ENCODE measurements around the gene KRTCAP2. TPM values are rescaled to one million over a fixed set of nuclear protein-coding genes. Genes with fewer than 3 reads are reported as not detected.
A peak's percentile ranks its signal among the peaks of the same experiment; 100 is the strongest.

The KRTCAP2 gene
- total RNA-seq, 1 donor, result 62.0 TPM

GRCh38 chr1:155139895-155140629 is 33.0 kb downstream of the KRTCAP2 start, which contains the start of gene DPM3:
DPM3 (minus strand) TSS chr1:155140531; CDS start chr1:155140240, 291 bp downstream.
- Histone ChIP-seq H3K4me1 (ENCODE audit: insufficient read depth, low read length) (peaks cover 33% of the 10 kb centered on the region), H3K9me3 (ENCODE audit: low read depth, low read length) (no peaks in the 10 kb centered on the region), H3K4me3 (ENCODE audit: low read length) (peak within 1 kb of the TSS; percentile 87), H3K27me3 (ENCODE audit: insufficient read depth, low read length) (no peaks in the 10 kb centered on the region)

GRCh38 chr1:155137154-155137949 is 35.8 kb downstream of the KRTCAP2 start:
- H3K27me3 ChIP-seq (ENCODE audit: insufficient read depth, low read length), result no peaks in the 10 kb centered on the region
- no peak overlapping the region for H3K4me3 ChIP-seq (ENCODE audit: low read length)
- H3K9me3 ChIP-seq (ENCODE audit: low read depth, low read length), result no peaks in the 10 kb centered on the region
- H3K4me1 ChIP-seq (ENCODE audit: insufficient read depth, low read length), result peaks cover 37% of the 10 kb centered on the region

- H3K4me3 ChIP-seq (ENCODE audit: low read length), result peak overlapping the region; percentile 78
- no peaks in the 10 kb centered on the region for H3K27me3 ChIP-seq (ENCODE audit: insufficient read depth, low read length)
- H3K9me3 ChIP-seq (ENCODE audit: low read depth, low read length), result no peaks in the 10 kb centered on the region
- H3K4me1 ChIP-seq (ENCODE audit: insufficient read depth, low read length), result peaks cover 37% of the 10 kb centered on the region
Measured at GRCh38 chr1:155136748-155137147, 36.4 kb downstream of the KRTCAP2 start.

- H3K9me3 ChIP-seq (ENCODE audit: low read depth, low read length), result no peaks in the 10 kb centered on the region
- H3K27me3 ChIP-seq (ENCODE audit: insufficient read depth, low read length), result no peaks in the 10 kb centered on the region
- H3K4me3 ChIP-seq (ENCODE audit: low read length), result peak within 1 kb of the TSS; percentile 78
- peaks cover 35% of the 10 kb centered on the region for H3K4me1 ChIP-seq (ENCODE audit: insufficient read depth, low read length)
Measured at GRCh38 chr1:155135415-155136028, 37.6 kb downstream of the KRTCAP2 start, which contains the start of gene SLC50A1. SLC50A1 (plus strand) TSS chr1:155135852; CDS start chr1:155135912, 60 bp downstream.

- H3K9me3 ChIP-seq (ENCODE audit: low read depth, low read length), result no peaks in the 10 kb centered on the region
- peaks cover 32% of the 10 kb centered on the region for H3K4me1 ChIP-seq (ENCODE audit: insufficient read depth, low read length)
- peaks cover 2% of the 10 kb centered on the region for H3K27me3 ChIP-seq (ENCODE audit: insufficient read depth, low read length)
- H3K4me3 ChIP-seq (ENCODE audit: low read length), result peak overlapping the region; percentile 78
Measured at GRCh38 chr1:155134880-155135414, 38.2 kb downstream of the KRTCAP2 start.

- H3K4me1 ChIP-seq (ENCODE audit: insufficient read depth, low read length), result peaks cover 26% of the 10 kb centered on the region
- no peaks in the 10 kb centered on the region for H3K9me3 ChIP-seq (ENCODE audit: low read depth, low read length)
- H3K27me3 ChIP-seq (ENCODE audit: insufficient read depth, low read length), result peaks cover 8% of the 10 kb centered on the region
- no peak overlapping the region for H3K4me3 ChIP-seq (ENCODE audit: low read length)
Measured at GRCh38 chr1:155134322-155134721, 38.8 kb downstream of the KRTCAP2 start.

- H3K9me3 ChIP-seq (ENCODE audit: low read depth, low read length), result no peaks in the 10 kb centered on the region
- H3K4me3 ChIP-seq (ENCODE audit: low read length), result no peak overlapping the region
- H3K4me1 ChIP-seq (ENCODE audit: insufficient read depth, low read length), result peaks cover 26% of the 10 kb centered on the region
- H3K27me3 ChIP-seq (ENCODE audit: insufficient read depth, low read length), result peaks cover 12% of the 10 kb centered on the region
Measured at GRCh38 chr1:155133799-155134281, 39.3 kb downstream of the KRTCAP2 start.

GRCh38 chr1:155131856-155132255 is 41.2 kb downstream of the KRTCAP2 start:
- Histone ChIP-seq H3K4me1 (ENCODE audit: insufficient read depth, low read length) (peaks cover 34% of the 10 kb centered on the region), H3K9me3 (ENCODE audit: low read depth, low read length) (no peaks in the 10 kb centered on the region), H3K27me3 (ENCODE audit: insufficient read depth, low read length) (peaks cover 29% of the 10 kb centered on the region), H3K4me3 (ENCODE audit: low read length) (no peak overlapping the region)

GRCh38 chr1:155131285-155131684 is 41.8 kb downstream of the KRTCAP2 start:
- Histone ChIP-seq H3K4me3 (ENCODE audit: low read length) (no peak overlapping the region), H3K4me1 (ENCODE audit: insufficient read depth, low read length) (peaks cover 36% of the 10 kb centered on the region), H3K9me3 (ENCODE audit: low read depth, low read length) (no peaks in the 10 kb centered on the region), H3K27me3 (ENCODE audit: insufficient read depth, low read length) (peaks cover 35% of the 10 kb centered on the region)

- Histone ChIP-seq H3K27me3 (ENCODE audit: insufficient read depth, low read length) (peaks cover 44% of the 10 kb centered on the region), H3K4me1 (ENCODE audit: insufficient read depth, low read length) (peaks cover 38% of the 10 kb centered on the region), H3K9me3 (ENCODE audit: low read depth, low read length) (no peaks in the 10 kb centered on the region), H3K4me3 (ENCODE audit: low read length) (no peak overlapping the region)
Measured at GRCh38 chr1:155130272-155131006, 42.7 kb downstream of the KRTCAP2 start.

- H3K4me1 ChIP-seq (ENCODE audit: insufficient read depth, low read length), result peaks cover 30% of the 10 kb centered on the region
- no peaks in the 10 kb centered on the region for H3K9me3 ChIP-seq (ENCODE audit: low read depth, low read length)
- H3K4me3 ChIP-seq (ENCODE audit: low read length), result no peak overlapping the region
- peaks cover 47% of the 10 kb centered on the region for H3K27me3 ChIP-seq (ENCODE audit: insufficient read depth, low read length)
Measured at GRCh38 chr1:155128755-155129473, 44.2 kb downstream of the KRTCAP2 start.

GRCh38 chr1:155127967-155128754 is 44.9 kb downstream of the KRTCAP2 start:
- H3K9me3 ChIP-seq (ENCODE audit: low read depth, low read length), result no peaks in the 10 kb centered on the region
- H3K4me1 ChIP-seq (ENCODE audit: insufficient read depth, low read length), result peaks cover 30% of the 10 kb centered on the region
- H3K4me3 ChIP-seq (ENCODE audit: low read length), result peak overlapping the region; percentile 21
- H3K27me3 ChIP-seq (ENCODE audit: insufficient read depth, low read length), result peaks cover 47% of the 10 kb centered on the region
